GM18507 (cell line): Measurements from ENCODE around the gene TOX2.

ENCODE experiments used
- DNase-seq: peaks from one replicate; pipeline ENCODE4 v3.0.0; 2011; ENCODE audit warnings: low read depth; ENCODE audit not compliant: insufficient read length; ENCODE audit errors: extremely low spot score
- FAIRE-seq: peaks from 2 replicates; lab custom pipeline; 2011; peaks lifted over from hg19 to GRCh38; lab: Jason Lieb, UNC

TOX2 gene

GRCh38 chr20:43954704-43955061 is 40.0 kb downstream of the TOX2 start:
- FAIRE-seq: no peak
- no peak for DNase-seq

GRCh38 chr20:43955062-43955749 is 40.6 kb downstream of the TOX2 start:
- DNase-seq (no peak), FAIRE-seq (peak; percentile 86)

- DNase-seq: no peak
- FAIRE-seq: no peak
Observed at GRCh38 chr20:43955750-43956191, 41.1 kb downstream of the TOX2 start.

GRCh38 chr20:43957392-43957791 is 42.7 kb downstream of the TOX2 start:
- FAIRE-seq (no peak), DNase-seq (no peak)

- FAIRE-seq: no peak
Observed at GRCh38 chr20:43958626-43959025, 44.0 kb downstream of the TOX2 start.

GRCh38 chr20:43959079-43959919 is 44.6 kb downstream of the TOX2 start:
- DNase-seq (no peak), FAIRE-seq (peak; percentile 69)

More at GRCh38 chr20:43958626-43959025, 44.0 kb downstream of the TOX2 start:
- no peak for DNase-seq

- DNase-seq (no peak), FAIRE-seq (no peak)
Observed at GRCh38 chr20:43959920-43960227, 45.2 kb downstream of the TOX2 start.

- no peak for DNase-seq
- no peak for FAIRE-seq
Observed at GRCh38 chr20:43960231-43960630, 45.6 kb downstream of the TOX2 start.

GRCh38 chr20:43961116-43961515 is 46.5 kb downstream of the TOX2 start:
- FAIRE-seq: no peak
- DNase-seq: no peak

GRCh38 chr20:43961541-43962471 is 47.2 kb downstream of the TOX2 start:
- DNase-seq (no peak), FAIRE-seq (no peak)

- no peak for DNase-seq
- no peak for FAIRE-seq
Observed at GRCh38 chr20:43962530-43962929, 47.9 kb downstream of the TOX2 start.

GRCh38 chr20:43963233-43963632 is 48.6 kb downstream of the TOX2 start:
- no peak for DNase-seq
- FAIRE-seq: no peak

GRCh38 chr20:43963872-43964791 is 49.5 kb downstream of the TOX2 start:
- DNase-seq: no peak
- peak; percentile 61 for FAIRE-seq

GRCh38 chr20:43968341-43969000 is 53.8 kb downstream of the TOX2 start:
- no peak for DNase-seq
- no peak for FAIRE-seq

GRCh38 chr20:43969028-43969447 is 54.4 kb downstream of the TOX2 start:
- DNase-seq (no peak), FAIRE-seq (no peak)

GRCh38 chr20:43969501-43970182 is 55.0 kb downstream of the TOX2 start:
- no peak for FAIRE-seq
- no peak for DNase-seq

GRCh38 chr20:43971267-43971666 is 56.6 kb downstream of the TOX2 start:
- FAIRE-seq: no peak
- no peak for DNase-seq

GRCh38 chr20:43972051-43972450 is 57.4 kb downstream of the TOX2 start:
- FAIRE-seq: no peak
- no peak for DNase-seq
